ENCODE results near the gene ACSM2B.
"Not testable (repeated sequence)": the region's sequence is repeated elsewhere in the genome, so short reads cannot be mapped to it uniquely, and the experiment has no call there.

ACSM2B gene

DNA sequence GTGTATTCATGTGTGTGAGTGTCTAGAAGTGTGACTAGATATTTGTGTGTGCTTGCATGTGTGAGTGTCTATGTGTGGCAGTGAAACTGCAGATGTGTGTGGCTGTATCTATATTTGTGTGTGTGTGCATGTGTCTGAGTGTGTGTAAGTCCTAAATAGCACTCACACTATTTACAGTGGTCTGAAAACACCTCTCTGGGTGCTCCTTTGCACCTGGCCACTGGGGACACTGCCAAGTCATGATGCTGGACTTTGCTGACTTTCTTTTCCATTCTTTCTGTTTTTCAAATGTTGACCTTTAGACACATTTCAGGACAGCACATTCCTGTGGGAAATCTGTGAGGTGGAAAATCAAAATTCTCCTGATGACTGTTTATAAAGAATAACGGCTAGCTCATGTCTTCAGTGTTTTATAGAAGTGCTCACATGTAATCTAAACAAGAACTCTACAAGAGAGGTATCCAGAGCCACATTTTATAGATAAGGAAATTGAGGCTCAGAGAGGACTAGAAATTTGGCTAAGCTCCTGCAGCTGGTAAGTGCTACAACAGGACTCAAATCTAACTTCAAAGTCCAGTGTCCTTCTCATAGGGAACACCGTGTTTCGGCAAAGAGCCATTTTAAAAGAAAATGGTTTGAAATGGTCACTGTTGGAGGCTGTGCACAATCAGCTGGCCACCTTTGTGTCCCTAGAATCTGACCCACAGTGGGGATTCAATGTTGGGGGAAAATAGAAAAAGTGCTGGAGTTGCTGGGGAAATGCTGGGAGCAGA lies 4.5 kb upstream of the ACSM2B start:
- POLR2A ChIA-PET (ENCODE audit: low non-redundant PET); DNase-seq (ENCODE audit: low spot score); CTCF ChIA-PET; H3K27ac ChIP-seq: not testable (repeated sequence)

DNA sequence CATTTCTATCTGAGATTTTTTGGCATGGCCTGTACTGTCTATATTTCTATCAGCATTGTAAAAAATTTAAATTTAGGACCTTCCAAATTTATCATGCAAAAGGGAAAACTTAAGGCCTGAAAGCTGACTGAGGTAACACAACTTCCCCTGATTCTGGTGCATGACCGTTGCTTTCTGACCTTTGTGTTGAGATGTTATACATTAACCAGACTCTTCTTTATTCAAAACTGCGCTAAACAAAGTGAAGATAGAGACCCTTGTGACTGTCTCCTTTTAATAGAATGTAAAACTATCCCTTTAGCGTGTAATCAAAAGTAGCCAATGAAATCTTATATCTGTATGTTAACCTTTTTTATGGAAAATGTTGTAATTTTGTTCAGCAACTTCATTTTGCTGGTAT lies 1.9 kb upstream of the ACSM2B start:
- POLR2A ChIA-PET (ENCODE audit: low non-redundant PET); DNase-seq (ENCODE audit: low spot score); CTCF ChIA-PET; H3K27ac ChIP-seq: not testable (repeated sequence)

DNA sequence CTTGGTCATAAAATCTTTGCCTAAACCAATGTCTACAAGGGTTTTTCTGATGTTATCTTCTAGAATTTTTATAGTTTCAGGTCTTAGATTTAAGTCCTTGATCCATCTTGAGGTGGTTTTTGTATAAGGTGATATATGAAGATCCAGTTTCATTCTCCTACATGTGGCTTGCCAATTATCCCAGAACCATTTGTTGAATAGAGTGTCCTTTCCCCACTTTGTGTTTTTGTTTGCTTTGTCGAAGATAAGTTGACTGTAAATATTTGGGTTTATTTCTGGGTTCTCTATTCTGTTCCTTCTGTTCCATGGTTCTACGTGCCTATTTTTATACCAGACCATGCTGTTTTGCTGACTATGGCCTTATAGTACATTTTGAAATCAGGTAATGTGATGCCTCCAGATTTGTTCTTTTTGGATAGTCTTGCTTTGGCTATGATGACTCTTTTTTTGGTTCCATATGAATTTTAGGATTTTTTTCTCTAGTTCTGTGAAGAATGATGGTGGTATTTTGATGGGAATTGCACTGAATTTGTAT lies 7.0 kb downstream of the ACSM2B start:
- DNase-seq (ENCODE audit: low spot score); CTCF ChIA-PET; H3K27ac ChIP-seq; POLR2A ChIA-PET (ENCODE audit: low non-redundant PET): not testable (repeated sequence)

DNA sequence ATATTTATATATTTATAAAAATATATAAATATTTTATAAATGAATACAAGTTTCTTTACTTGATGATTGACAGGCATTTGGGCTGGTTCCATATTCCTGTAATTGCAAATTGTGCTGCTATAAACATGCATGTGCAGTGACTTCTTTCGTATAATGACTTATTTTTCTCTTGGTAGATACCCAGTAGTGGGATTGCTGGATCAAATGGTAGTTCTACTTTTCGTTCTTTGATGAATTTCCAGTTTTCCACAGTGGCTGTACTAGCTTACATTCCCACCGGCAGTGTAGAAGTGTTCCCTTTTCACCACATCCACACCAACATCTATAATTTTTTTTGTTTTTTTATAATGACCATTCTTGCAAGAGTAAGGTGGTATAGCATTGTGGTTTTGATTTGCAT lies 7.8 kb downstream of the ACSM2B start:
- no peak overlapping the region for H3K27ac ChIP-seq
- POLR2A ChIA-PET (ENCODE audit: low non-redundant PET): no interaction called here
- TF ChIP-seq, protein P1, sequence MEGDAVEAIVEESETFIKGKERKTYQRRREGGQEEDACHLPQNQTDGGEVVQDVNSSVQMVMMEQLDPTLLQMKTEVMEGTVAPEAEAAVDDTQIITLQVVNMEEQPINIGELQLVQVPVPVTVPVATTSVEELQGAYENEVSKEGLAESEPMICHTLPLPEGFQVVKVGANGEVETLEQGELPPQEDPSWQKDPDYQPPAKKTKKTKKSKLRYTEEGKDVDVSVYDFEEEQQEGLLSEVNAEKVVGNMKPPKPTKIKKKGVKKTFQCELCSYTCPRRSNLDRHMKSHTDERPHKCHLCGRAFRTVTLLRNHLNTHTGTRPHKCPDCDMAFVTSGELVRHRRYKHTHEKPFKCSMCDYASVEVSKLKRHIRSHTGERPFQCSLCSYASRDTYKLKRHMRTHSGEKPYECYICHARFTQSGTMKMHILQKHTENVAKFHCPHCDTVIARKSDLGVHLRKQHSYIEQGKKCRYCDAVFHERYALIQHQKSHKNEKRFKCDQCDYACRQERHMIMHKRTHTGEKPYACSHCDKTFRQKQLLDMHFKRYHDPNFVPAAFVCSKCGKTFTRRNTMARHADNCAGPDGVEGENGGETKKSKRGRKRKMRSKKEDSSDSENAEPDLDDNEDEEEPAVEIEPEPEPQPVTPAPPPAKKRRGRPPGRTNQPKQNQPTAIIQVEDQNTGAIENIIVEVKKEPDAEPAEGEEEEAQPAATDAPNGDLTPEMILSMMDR (conservative IDR thresholded peaks at IDR 0.05; ENCODE audit: low read depth): no peak
- no peak for DNase-seq (ENCODE audit: low spot score)
- CTCF ChIA-PET: no interaction called here

DNA sequence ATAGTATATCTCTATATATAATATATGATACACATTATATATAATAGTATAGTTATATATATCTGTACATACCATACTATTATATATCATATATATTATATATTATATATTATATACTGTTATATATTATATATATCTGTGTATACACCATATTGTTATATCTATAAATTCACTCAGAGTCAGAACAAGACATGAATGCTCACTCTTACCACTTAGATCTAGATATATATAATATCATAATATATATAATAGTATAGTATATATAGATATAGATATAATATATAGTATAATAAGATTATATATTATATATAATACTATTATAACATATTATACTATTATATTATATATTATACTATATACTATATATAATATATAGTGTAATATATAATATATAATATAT lies 9.3 kb downstream of the ACSM2B start:
- TF ChIP-seq, protein P1 (conservative IDR thresholded peaks at IDR 0.05; ENCODE audit: low read depth): no peak
- ChIA-PET POLR2A (ENCODE audit: low non-redundant PET) (no interaction called here), CTCF (no interaction called here)
- no peak for DNase-seq (ENCODE audit: low spot score)
- no peak overlapping the region for H3K27ac ChIP-seq

DNA sequence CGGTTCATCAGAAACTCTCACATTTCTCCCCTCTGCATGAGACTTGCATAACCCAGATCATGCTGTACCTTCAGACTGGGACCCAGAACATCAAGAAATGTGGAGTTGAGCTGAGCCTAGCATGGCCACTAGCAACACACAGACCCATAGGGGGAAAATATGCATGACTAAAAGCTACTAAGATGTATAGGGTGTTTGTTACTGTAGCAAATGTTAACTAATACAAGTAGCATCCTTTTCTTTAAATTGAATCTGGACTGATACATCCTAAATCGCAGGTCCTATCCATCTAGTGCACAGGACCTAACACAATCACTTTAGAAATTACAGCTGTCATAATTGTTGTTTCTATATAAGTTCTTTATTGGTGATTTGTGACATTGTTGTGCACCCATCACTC lies 10.8 kb downstream of the ACSM2B start:
- H3K27ac ChIP-seq; DNase-seq (ENCODE audit: low spot score); POLR2A ChIA-PET (ENCODE audit: low non-redundant PET); CTCF ChIA-PET: not testable (repeated sequence)

DNA sequence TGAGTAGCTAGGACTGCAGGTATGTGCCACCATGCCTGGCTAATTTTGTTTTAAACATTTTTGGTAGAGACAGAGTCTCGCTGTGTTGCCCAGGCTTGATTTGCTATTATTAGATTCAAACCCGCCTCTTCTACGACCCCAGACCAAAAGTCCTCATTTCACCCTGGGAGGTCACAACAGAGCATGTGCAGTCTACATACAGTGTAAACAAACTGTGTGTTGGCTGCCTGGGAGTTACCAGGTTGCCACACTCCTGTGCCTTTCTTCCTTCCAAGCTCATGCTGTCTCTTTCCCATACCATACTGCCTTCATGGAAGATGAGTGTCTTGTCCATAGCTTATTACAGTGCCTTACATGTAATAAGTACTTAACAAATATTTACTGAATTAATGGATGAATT lies 11.9 kb downstream of the ACSM2B start:
- POLR2A ChIA-PET (ENCODE audit: low non-redundant PET); DNase-seq (ENCODE audit: low spot score); H3K27ac ChIP-seq; CTCF ChIA-PET: not testable (repeated sequence)

DNA sequence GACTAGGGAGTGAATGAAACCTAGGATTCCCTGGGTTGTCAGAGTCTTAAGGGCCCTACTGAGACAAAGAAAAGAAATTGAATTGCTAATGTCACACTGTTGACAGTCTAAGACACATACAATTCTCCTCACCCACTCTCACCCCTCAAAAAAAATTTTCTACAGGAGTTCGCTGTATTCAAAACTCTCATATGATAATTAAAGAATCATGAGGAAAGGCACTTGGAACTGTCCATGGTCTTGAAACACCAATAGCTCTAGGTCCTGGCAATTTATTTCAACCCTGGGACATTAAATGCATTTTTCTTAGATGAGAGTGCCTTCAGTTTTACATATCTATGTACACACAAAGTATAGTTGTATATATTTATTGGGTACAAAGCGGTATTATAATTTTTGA lies 20.5 kb downstream of the ACSM2B start:
- CTCF ChIA-PET; H3K27ac ChIP-seq; POLR2A ChIA-PET (ENCODE audit: low non-redundant PET); DNase-seq (ENCODE audit: low spot score): not testable (repeated sequence)

DNA sequence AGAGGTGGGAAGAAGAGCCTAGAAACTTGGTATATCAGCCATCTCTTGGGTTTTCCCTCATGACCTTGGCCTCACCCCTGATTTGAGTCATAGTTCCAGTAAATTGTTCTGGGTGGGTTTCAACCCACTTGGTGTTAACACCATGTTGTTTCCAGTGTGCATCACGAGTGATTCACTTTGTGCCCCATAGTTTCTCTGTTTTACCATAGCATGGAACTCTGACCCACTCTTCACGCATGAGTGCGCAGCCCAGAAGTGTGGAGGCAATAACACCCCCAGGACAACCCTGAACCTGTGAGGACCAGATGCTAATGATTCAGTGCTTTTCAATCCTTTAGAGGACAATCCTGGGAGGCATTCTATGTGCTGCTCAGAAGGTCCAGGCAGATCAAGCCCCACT lies 21.5 kb downstream of the ACSM2B start:
- CTCF ChIA-PET; DNase-seq (ENCODE audit: low spot score); POLR2A ChIA-PET (ENCODE audit: low non-redundant PET); H3K27ac ChIP-seq: not testable (repeated sequence)

DNA sequence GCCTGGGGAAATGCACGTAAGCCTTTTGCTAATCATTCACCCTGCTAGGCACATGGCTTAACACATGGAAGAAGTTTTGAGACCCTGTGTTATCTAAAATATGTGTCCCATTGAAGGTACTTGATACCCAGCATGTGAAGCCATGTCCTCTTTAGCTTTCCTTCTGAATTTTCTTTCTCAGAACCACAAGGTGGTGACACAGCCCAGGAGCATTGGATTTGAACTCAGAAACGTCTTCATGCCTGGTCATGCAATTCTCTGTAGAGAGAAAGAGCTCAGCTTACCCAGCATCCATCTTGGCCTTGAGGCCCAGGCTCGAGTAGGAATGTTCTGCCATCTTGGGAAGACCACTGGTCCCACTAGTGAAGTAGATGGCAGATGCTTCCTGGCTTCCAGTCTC lies 22.7 kb downstream of the ACSM2B start:
- POLR2A ChIA-PET (ENCODE audit: low non-redundant PET); DNase-seq (ENCODE audit: low spot score); CTCF ChIA-PET; H3K27ac ChIP-seq: not testable (repeated sequence)

DNA sequence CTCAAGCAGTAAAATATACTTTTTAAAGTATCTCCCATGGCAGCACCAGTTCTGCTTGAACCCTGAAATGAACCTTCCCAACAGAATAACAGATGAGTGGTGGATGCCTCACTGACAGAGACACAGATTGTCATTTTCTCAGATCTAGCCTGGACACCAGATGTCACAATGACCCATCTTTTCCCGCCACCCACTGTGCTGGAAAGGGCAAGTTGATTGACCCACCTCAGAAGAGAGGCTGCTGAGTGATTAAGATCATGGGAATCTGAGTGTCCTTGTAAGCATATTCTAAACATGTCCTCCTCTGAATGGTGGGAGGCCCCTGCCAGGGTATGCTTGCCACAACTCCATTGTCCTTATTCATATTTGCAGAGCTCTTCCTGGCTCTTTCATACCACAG lies 29.2 kb downstream of the ACSM2B start:
- CTCF ChIA-PET; DNase-seq (ENCODE audit: low spot score); POLR2A ChIA-PET (ENCODE audit: low non-redundant PET); H3K27ac ChIP-seq: not testable (repeated sequence)

DNA sequence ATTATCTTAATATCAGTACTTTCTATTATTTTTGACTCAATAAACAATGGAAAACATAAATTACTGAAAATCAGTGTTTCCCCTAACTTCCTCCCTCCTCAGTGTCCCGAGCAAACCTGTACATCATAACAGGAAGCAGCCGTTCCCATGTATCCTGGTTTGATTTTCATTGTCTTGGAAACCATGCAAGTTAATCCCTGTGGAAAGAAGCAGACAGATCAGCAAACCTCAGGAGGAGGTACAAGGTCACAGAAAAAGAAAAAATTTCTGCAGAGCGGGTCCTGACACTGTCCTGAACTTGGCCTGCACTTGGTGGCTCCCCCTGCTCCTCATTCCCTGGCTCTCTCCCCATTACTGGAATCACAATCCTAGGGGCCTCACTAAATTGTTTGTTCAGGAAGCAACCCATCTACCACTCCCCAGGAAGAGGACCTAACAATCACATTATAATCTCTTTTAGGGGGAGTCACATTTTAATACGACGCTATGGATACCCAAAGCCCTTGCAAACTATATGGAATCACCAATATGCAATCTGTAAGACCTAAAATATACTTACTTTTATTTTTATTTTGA lies 29.8 kb downstream of the ACSM2B start:
- DNase-seq (ENCODE audit: low spot score); POLR2A ChIA-PET (ENCODE audit: low non-redundant PET); CTCF ChIA-PET; H3K27ac ChIP-seq: not testable (repeated sequence)

DNA sequence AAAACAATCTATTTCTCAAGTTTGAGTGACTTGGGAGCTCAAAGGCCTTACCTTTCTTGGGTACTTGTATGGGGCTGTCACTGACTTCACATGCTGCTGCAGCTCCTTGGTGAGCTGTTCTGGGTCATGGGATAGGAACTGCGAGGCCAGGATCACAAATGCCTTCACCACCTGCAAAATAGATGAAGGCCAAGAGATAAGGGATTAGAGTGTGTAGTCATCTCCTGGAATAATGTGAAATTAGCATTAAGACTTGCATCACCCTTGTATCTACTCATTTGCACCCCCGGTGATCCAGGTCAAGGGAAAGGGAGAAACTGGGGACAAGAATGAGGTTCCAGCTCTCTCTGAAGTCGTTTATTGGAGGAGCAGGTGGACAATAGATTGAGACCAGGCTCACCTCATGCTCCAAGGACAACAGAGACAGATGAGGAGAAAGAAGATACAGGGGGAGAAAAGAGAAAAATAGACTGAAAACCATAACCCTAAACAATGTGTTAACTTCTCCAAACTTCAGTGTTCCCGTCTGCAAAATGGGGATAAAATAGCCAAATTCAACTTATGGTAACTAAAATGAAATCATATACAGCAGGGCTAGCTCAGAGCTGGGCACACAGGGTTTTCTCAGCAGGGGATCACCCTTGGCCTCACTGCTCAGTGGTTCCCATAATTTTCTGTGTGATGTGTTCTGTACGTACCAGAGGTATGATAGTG lies 35.4 kb downstream of the ACSM2B start:
- DNase-seq (ENCODE audit: low spot score); H3K27ac ChIP-seq; POLR2A ChIA-PET (ENCODE audit: low non-redundant PET): not testable (repeated sequence)
- CTCF ChIA-PET: interaction anchor here (0.6 kb wide), 1 partner anchor 470 kb away, joined by 5 read pairs; no protein-coding TSS in a partner anchor

All from RWPE1 (cell line).